GM19328 (cell line): ENCODE data around the gene OPN1LW.
"Not testable (repeated sequence)": the region's sequence is repeated elsewhere in the genome, so short reads cannot be mapped to it uniquely, and the experiment has no call there.

Experiments
- ATAC-seq: cut with Tn5 transposase; IDR thresholded peaks from one replicate; pipeline ENCODE4 v1.9.1; 2021; ENCODE audit warnings: mild to moderate bottlenecking, moderate library complexity; ENCODE audit not compliant: unreplicated experiment

OPN1LW gene

DNA sequence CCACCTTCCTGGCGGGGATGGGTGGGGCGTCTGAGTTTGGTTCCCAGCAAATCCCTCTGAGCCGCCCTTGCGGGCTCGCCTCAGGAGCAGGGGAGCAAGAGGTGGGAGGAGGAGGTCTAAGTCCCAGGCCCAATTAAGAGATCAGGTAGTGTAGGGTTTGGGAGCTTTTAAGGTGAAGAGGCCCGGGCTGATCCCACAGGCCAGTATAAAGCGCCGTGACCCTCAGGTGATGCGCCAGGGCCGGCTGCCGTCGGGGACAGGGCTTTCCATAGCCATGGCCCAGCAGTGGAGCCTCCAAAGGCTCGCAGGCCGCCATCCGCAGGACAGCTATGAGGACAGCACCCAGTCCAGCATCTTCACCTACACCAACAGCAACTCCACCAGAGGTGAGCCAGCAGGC, at the start of gene OPN1LW:
Gene OPN1LW (plus strand): TSS at position 234 of the 400 bp plus-strand sequence. CDS start 41 bp downstream, at position 275.
- ATAC-seq: not testable (repeated sequence)

DNA sequence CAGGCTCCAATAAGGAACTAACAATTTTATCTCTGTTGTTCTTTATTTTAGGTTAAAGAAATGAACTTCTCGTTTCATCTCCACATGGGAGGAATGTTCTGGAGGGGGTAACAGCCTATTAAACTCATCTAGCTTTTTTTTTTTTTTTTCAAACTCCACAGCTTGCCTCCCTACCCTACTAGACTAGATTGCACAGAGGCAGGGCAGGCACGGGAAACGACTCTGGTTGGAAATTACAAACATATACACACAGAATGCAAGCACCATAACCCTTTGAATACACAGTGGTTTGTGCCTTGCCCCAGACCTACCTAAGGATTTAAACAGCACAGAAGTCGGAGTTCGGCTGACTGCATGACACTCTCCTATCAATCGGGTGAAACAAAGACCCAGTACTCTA, 49.2 kb upstream of the OPN1LW start:
- no peak for ATAC-seq

DNA sequence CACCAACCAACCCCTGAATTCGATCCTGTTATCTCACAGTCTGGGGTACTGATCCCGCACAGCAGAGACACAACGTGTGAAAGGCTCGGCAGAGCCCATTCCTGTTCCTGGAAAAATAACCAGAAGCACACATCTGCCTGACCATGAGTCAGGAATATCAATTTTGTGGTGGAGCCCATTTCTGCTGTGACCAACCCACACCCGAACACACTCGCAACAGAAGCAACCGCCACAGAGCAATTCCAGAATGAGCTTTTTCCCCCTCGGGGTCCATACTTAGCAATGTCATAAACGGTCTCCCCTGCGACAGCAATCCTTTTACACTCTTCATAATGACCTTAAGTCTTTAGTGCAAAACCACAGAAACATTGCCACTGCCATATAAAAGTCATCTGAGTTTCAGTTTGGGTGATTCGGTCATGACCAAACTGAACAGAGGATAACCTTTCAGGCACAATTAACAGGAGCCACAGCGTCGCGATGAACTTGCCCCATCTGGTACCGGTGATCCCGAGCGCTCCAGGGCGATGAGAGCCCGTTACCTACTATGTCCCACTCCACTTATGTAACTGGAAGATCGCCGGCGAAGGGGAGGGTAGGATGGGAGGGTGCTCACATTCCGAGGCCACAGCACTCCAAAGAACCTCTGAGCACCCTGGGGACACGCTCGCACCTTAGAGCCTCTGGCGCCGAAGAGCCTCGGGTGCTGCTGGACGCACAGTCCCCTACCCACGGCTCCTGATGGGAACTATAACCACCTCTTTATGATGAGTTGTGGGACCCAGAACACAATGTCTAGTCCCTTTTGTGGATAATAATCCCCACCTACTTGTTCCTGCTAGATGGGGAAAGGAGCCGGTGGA, 47.7 kb upstream of the OPN1LW start:
- ATAC-seq: no peak

DNA sequence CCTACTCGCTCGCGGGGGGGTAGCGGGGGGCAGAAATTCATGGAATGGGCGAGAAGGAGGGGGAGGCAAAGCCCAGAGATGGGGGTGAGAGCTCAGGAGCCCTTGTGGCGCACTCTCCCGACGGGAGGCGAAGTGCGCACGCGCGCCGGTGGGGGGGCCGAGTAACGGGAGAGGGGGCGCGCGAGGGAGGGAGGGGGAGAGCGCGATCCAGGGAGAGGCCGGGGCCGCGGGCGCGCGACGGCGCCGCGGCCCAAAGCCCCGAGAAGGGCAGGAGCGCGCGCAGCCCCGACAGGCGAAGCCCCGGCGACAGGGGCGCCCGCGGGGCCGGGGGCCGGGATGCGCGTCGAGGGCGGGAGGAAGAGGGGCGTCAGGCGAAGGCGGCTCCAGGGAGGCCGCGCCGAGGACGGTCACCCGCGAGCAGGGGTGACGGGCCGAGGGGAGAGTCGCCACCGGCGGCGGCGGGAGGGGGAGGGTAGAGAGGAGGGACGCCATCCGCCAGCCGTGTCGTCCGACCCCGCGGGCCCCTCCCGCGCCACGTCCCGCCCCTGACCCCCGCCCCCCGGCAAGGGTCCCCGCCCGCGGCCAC, 46.9 kb upstream of the OPN1LW start:
- ATAC-seq: peak; percentile 33

DNA sequence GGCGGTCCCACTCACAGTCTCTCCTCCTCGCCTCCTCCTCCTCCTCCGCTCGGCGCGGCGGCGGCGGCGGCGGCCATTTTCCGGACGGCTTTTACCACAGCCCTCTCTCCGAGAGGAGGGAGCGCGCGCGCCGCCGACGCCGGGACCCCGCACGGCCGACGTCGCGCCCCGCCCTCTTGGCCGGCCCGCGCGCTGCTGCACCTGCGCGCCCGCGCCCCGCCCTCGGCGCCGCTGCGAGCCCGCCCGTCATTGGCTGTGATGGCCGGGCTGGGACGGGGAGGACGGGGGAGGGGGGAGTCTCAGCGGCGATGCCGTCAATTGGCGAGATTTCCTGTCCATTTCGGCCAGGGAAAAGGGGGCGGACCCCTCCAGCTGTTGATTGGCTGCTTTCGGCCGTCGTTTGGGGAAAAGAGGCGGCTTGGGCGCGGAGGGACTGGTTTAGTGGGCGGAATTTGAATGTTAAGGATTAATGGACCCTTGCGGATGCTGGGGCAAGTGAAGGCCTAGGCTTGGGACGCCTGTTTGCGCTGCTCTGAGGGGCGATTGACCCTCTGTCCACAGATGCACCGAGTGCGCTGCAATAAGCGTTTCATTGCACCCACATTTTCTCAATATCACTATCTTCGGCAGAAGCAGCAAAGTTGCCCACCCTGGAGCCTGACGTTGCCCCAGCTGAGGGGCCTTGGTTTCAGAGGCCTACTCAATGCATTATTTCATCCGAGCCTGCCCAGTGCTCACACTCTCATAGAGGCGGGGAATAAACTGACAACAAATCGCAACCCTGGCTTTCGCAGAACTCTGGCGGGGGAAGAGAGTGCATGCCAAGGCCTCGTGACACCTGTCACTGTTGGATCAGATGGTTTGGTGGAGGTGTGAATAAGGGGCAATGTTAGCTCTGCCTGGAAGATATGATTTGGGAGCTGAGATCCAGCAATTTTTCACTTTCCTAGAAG, 46.2 kb upstream of the OPN1LW start, which contains the start of gene MECP2:
Gene MECP2 (minus strand): TSS at position 129 of the 953 bp plus-strand sequence.
- ATAC-seq: peak; percentile 68

DNA sequence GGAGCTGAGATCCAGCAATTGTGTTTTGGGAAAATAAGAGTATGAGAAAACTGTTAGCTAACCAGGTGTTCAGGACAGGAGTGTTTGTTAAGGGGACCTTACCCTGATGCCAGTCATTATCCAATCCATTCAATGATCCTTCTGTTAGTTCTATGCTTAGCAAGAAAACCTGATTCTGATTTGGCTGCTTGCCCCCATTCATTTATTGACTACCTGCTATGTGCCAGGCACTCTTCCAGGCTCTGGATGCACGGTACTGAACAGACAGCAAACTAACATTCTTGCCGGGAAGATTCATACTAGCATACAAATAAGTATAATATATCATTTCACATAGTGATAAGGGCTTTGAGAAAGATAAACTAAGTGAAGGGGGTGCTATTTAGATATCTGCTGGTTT, 45.5 kb upstream of the OPN1LW start:
- ATAC-seq: no peak

DNA sequence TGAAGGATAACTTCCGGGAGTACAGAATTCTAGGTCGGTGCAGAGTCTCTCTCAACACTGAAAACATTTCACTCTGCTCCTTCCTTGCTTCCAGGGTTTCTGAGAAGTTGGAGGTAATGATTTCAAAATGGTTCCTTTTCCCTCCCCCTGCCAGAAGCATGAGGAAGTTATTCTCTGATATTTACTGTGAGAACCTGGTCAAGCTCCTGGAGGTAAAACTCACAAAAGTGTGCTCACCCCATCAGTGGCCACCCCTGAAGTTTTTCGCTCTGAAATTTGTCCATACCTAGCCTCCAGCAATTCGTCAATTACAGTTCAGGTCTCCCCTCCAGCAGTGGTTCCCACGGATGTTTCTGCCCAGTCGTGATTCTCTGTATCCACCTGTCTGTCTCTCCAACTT, 30.3 kb upstream of the OPN1LW start:
- no peak for ATAC-seq

DNA sequence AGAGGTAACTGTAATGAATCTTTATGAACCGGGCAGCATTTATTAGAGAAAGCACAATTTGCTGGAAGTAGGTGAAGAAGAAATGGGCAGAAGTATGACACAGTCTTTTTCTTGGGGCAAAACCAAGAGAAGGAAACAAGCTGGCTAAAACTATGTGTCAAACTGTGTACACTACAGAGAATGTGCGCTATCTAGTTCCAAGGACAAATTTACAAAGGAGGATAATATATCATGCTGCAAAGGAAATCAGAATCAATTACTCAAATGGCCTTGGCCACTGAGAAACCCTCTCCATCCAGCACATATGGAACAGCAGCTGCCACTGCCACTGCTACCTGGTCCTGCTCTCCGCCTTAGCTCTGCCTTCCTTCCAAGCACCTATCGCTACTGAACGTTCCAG, 29.4 kb upstream of the OPN1LW start:
- no peak for ATAC-seq

DNA sequence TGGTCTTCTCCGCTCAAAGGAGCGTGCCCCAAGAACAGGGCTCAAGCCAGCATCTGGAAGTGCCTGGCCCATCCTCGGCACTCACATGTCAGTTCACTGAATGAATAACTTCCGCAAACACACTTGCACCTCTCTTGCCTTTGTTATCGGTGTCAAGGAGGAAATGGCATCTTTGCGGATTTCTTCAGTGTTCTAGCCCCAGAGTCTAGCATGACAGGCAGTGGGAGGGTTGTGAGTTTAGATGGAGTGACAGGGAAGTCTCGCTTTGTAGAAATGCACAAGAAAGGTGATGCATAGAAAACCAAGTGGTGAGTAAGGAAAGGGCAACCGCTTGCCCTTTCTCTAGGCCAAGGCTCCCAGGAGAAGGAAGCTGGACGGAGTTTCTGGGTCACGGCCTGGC, 29.0 kb upstream of the OPN1LW start:
- no peak for ATAC-seq

DNA sequence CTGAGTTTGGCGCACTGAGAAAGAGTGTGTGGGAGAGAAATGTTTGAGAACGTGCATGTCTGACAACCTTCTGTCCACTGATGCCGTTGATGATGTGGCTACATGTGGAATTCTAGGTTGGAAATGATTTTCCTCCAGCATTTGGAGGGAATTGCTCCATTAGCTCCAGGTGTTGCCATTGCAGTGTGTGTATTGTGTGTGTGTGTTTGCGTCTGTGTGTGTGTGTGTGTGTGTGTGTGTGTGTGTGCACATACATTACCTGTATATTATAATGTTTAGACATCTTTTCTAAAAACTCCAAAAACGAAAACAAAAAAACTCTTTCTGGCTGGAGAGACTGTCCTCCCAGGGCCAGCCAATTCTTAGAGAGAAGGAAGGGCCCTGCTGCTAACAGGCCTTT, 28.3 kb upstream of the OPN1LW start:
- ATAC-seq: no peak

DNA sequence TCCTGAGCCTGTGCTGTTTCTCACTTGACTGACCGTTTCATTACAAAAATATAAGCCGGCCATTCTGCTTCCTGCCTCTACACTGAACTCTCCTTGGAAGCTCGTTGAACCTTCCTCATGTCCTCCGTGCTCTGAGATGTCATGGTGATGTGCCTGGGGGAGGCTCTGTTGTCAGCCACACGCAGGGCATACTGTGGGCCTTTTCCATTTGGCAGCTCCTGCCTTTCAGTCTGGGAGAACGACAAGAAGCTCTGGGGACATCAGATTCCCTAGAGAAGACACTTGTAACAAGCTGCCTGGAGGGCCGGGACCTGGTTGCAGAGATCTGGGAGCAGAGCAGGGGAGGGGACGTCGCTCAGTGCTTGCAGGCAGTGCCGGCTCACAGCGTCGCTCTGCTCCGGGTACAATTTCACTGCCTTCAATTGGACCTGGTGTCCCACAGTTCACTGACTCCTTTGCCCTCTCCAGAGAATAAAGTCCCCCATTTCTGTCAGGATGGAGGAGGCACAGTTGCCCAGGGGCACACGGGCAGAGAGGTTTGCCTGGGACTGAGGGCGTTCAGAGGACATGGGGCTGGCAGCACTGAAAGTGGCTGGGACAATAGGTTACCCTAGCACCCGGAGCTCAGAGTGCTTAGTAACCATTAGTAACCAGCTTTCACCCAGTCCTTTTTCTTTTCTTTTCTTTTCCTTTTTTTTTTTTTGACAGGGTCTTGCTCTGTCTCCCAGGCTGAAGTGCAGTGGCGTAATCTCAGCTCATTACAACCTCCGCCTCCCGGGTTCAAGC, 27.4 kb upstream of the OPN1LW start:
- no peak for ATAC-seq

DNA sequence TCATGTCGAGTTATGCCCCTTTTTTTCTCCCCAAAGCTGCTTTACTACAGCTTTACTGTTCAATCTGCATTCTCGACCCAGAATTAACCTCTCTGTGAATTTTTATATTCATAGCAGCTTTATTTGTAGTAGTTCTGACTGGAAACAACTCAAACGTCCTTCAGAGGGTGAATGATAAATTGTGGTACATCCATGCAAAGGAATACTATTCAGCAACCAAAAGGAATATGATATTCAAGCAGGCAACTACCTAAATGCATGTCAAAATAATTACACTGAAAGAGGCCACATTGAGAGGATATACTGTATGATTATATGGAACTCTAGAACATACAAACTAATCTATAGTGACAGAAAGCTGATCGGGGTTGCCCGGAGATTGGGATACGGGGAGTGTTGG, 26.5 kb upstream of the OPN1LW start:
- no peak for ATAC-seq

DNA sequence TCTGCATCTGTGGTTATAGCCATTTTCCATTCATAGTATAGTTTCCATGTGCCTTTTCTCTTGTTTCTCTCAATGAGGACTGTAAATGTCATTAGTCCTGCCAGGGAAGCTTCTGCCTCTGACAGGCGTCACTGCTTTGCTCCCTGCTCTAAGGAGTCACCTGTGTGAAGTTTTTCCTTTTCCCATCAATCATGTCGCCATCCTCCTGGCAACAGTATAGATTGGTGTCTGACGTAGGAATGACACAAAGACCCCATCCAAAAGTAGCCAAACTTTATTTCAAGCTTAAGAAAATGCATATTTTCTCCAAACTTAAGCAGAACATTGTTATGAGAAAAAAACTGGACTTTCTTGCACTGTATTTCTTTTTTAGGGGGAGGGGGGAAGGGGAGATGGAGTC, 23.5 kb upstream of the OPN1LW start:
- no peak for ATAC-seq

DNA sequence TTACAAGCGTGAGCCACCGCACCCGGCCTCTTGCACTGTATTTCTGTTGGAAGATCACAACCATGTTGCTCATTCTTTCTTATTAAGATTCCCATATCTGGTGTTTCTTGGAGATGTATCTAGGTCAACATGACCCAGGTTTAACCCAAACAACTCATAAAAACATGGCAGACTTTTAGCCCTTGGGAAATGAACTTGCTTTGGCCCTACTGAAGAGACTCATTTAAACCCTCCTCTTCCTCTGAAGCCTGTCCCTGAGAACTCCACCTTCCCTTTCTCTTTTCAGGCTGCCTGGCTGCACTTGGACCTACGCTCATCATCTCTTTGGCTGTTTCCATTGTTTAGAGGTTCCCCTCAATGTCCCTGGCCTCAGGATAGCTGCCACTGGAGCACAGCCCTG, 22.8 kb upstream of the OPN1LW start:
- no peak for ATAC-seq

DNA sequence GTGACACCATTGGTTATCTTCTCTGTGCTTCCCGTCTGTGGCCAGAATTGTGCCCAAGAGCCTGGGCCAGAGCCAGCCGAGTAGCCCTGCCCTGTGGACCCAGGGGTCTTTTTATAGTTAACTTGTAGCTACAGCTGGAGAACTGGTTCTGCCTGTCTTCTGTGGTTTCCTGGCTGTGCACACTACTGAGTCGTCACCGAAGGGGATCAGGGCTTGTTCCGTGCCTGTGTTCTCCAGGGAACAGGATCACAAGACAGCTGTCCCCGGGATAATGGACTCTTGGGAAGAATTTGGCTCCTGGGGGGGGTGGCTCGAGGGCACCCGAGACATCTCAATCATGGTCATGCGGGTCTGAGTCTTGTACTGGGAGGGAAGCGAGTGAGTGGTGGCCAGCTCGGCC, 22.1 kb upstream of the OPN1LW start:
- no peak for ATAC-seq

DNA sequence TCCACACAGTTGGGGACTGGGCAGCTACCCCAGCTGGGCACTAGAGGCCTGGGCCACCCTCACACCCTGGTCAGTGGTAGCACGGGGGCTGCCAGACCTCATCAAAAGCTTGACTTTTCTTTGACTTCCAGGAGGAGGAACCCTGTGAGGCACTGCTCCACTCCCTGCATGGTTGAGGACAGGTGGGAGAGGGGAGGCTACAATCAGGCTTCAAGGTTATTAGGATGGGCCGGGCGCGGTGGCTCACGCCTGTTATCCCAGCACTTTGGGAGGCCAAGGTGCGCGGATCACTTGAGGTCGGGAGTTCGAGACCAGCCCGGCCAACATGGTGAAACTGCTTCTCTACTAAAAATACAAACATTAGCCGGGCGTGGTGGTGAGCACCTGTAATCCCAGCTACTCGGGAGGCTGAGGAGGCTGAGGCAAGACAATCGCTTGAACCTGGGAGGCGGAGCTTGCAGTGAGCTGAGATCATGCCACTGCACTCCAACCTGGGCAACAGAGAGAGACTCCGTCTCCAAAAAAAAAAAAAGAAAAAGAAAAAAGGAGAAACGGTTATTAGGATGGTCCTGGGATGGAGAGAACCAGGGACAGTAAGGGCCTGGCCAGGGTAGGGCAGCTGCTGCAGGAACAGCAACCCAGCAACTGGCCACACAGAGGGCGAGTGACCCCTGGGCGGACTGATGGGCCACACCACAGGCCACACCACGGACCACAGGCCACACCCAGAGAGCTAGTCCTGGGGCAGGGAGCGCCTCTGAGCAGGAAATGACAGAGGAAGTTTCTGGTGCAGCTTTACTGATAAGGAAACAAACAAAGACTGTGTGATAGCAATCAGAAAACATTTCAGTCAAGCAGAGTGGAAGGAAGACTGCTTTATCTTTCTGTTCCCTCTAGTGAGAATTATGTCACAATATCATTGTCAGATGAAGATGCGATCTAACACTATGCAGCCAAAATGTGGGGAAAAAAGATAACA, 20.5 kb upstream of the OPN1LW start:
- no peak for ATAC-seq

DNA sequence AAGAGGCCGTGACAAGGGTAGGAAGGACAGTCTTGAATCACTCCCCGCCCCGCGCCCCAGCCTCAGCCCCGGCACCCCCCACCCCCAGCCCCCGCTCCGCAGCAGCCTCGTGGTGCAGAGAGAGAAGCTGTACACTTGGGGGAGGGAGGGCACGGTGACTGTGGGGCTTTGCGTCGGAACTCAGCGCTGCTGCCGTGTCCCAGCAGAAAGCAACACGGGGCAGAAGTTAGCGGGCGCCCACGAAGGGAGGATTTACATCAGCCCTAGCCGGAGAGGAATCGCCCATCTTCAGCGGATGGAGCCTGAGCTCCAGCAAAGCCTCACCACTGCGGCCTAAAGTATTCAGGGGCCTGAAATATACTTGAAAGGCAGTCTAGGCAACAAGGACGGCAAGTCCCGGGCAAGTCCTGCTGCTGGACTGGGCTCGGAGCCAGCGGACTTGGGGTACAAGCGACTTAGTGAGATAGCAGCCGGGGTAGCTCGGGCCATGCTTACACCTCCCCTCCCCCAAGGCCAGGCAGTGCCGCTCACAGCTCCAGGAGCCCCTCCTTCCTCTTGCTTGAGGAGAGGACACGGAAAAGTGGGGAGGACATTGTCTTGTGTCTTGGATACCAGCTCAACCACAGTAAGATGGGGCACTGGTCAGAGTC, 18.5 kb upstream of the OPN1LW start:
- ATAC-seq: no peak

DNA sequence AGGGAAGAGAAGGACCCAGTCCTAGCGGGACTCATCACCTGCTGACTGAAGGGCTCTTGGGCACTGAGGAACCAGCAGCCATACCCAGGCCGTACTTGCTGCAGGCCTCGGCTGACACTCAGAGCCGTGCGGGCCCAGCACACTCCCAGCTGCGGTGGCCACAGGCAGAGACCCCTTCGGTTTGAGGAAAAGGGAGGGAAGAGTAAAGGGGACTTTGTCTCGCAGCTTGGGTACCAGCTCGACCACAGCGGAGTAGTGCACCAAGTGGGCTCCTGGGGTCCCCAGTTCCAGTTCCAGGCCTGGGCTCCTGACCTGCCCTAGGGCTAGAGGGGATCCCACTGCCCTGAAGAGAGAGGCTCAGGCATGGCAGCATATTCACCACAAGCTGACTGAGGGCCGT, 17.9 kb upstream of the OPN1LW start:
- no peak for ATAC-seq

DNA sequence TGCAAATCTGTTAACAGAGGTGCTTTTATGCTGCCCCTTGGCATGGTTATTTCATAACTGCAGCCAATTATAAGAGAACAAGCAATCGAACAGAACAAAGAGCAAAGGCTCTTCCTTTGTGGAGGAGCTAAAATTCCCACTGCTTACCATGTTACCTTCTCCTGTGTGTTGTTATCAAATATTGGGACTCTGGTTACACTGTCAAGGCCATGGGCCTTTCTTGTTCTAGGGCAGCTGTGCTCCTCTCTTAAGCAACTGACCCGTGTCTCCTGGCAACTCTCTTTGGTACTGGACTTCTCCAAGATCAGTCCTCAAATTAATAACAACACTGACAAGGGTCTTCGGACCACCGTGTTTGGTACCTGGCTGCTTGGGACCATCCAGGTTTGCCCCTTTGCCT, 12.1 kb upstream of the OPN1LW start:
- no peak for ATAC-seq
